MM.1S (cell line): Measurements from ENCODE around the gene DENND1A.

Experiments used
- EZH2phosphoT487 ChIP-seq: fragments of 300-600 bp; sonication (generic); IDR thresholded peaks from 2 replicates; pipeline ENCODE4 v1.6.1; 2018; ENCODE audit warnings: antibody characterized with exemption, low read length
- TF ChIP-seq, protein P1 (sequence below): fragments of 300-600 bp; sonication (generic); IDR thresholded peaks from 2 replicates; pipeline ENCODE4 v1.5.1; 2016; ENCODE audit warnings: antibody characterized with exemption, low read length, mixed read lengths

DNA sequence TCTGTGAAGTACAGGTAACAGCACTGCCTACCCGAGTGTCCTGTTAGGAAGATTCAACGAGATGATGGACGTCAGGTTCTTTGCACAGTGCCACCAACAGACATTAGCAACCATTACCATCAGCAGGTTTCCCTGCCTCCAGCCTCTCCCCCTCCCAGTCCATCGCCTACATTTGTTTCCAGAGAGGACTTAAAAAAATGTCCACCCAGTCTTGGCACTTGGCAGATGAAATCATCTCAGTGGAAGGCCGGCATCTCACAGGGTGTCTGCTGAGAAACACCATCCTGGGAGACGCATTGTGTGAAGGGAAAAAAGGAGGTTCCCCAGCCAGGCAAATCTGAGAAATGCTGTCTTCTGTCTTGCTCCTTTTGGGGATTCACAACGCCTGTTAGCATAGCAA lies 515.7 kb downstream of the DENND1A start:
- TF ChIP-seq, protein P1, sequence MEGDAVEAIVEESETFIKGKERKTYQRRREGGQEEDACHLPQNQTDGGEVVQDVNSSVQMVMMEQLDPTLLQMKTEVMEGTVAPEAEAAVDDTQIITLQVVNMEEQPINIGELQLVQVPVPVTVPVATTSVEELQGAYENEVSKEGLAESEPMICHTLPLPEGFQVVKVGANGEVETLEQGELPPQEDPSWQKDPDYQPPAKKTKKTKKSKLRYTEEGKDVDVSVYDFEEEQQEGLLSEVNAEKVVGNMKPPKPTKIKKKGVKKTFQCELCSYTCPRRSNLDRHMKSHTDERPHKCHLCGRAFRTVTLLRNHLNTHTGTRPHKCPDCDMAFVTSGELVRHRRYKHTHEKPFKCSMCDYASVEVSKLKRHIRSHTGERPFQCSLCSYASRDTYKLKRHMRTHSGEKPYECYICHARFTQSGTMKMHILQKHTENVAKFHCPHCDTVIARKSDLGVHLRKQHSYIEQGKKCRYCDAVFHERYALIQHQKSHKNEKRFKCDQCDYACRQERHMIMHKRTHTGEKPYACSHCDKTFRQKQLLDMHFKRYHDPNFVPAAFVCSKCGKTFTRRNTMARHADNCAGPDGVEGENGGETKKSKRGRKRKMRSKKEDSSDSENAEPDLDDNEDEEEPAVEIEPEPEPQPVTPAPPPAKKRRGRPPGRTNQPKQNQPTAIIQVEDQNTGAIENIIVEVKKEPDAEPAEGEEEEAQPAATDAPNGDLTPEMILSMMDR, result no peak
- TF ChIP-seq EZH2phosphoT487, result no peak
